Ascending aorta (tissue), 2 donors: ENCODE measurements around the gene TCF20. TPM values are rescaled to one million over a fixed set of nuclear protein-coding genes. Genes with fewer than 3 reads are reported as not detected.

Source experiments
- DNase-seq, 2 donors: peaks; one replicate each; pipeline ENCODE4 v3.0.0-alpha.2; 2019; ENCODE audit warnings: low spot score in 2 of 2
- H3K27ac ChIP-seq, 2 donors: fragments of 200-600 bp; sonication (generic); one replicate each; pipeline ENCODE4 v1.5.1; 2016 to 2017; ENCODE audit warnings: mild to moderate bottlenecking in 1 of 2
- H3K27me3 ChIP-seq: fragments of 200-600 bp; sonication (generic); one replicate; pipeline ENCODE4 v1.5.1; 2017
- H3K36me3 ChIP-seq, 2 donors: fragments of 200-600 bp; sonication (generic); one replicate each; pipeline ENCODE4 v1.5.1; 2016
- H3K4me1 ChIP-seq, 2 donors: fragments of 200-600 bp; sonication (generic); one replicate each; pipeline ENCODE4 v1.5.1; 2016 to 2017; ENCODE audit warnings: mild to moderate bottlenecking in 1 of 2
- H3K4me3 ChIP-seq, 2 donors: fragments of 200-600 bp; sonication (generic); one replicate each; pipeline ENCODE4 v1.5.1; 2016 to 2017; ENCODE audit warnings: mild to moderate bottlenecking in 1 of 2
- H3K9me3 ChIP-seq, 2 donors: fragments of 200-600 bp; sonication (generic); one replicate each; pipeline ENCODE4 v1.5.1; 2016
- CTCF ChIP-seq, 3 experiments: fragments of 200-600 bp in 2 of 3; fragments of 450-650 bp in 1 of 3; sonication (generic) in 2 of 3; IDR thresholded peaks; one replicate each; pipeline ENCODE4 v1.5.1; 2016 to 2019; ENCODE audit warnings: antibody characterized with exemption in 3 of 3, mild to moderate bottlenecking in 1 of 3, moderate library complexity in 1 of 3
- intact Hi-C: fragments of 100-400 bp; cut with DNase I; formaldehyde crosslinking; loops from one replicate; pipeline ENCODE4 v1.15.1; 2023
- total RNA-seq: library from RNA; depleted of rRNA; stranded (reverse); fragments of >200 nt; gene quantifications from one replicate; pipeline ENCODE4 v1.1.0, GENCODE V29; 2016

Gene TCF20
- total RNA-seq, 1 donor from 2014 or later, result 11.9 TPM

GRCh38 chr22:42286205-42286604 lies 15.8 kb upstream of the TCF20 start:
- peaks cover 3 to 13% of the 10 kb centered on the region in 2 donors for H3K4me1 ChIP-seq
- DNase-seq, result no peak
- intact Hi-C loops, result no loop called here

GRCh38 chr22:42285604-42286003 lies 15.2 kb upstream of the TCF20 start:
- Histone ChIP-seq H3K36me3 (no peaks in the 10 kb centered on the region), H3K4me1 (peaks cover 3 to 13% of the 10 kb centered on the region in 2 donors), H3K27ac (no peak overlapping the region), H3K9me3 (no peaks in the 10 kb centered on the region), H3K4me3 (no peak overlapping the region), H3K27me3 (peaks cover 6% of the 10 kb centered on the region)
- TF ChIP-seq CTCF (IDR thresholded peaks at IDR 0.05), result no peak
- DNase-seq, result no peak
- intact Hi-C loops, result no loop called here

More at GRCh38 chr22:42286205-42286604, 15.8 kb upstream of the TCF20 start:
- Histone ChIP-seq H3K27me3 (peaks cover 6% of the 10 kb centered on the region), H3K36me3 (no peaks in the 10 kb centered on the region), H3K27ac (no peak overlapping the region), H3K4me3 (no peak overlapping the region), H3K9me3 (no peaks in the 10 kb centered on the region)
- TF ChIP-seq CTCF (IDR thresholded peaks at IDR 0.05), result no peak

DNA sequence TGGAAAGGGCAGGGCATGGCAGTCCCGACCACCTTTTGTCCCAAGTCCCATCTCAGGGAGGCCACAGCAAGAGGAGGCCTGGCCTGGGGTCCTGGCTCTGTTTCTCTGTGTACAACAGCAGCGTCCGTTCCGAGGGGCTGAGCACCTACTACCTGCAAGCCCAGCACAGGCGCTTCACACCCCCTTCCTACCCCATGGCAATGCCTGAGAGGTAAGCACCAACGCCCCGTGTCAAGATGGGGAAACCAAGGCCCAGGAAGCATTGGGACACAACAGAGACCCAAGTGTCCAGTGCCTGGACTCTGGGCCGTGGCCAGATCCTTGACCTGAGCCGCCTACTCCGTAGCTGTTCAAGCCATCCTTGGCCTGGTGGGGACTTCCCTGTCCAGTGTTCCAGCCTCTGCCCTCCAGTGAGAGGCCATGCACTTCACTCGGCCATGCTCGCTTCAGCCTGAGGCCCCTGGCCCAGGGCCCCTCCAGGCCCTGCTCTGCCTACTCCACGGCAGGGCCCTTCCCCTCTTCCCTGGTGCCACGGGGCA lies 14.3 kb upstream of the TCF20 start:
- Histone ChIP-seq H3K4me3 (no peak overlapping the region), H3K27me3 (peaks cover 6% of the 10 kb centered on the region), H3K4me1 (peaks cover 3 to 13% of the 10 kb centered on the region in 2 donors), H3K27ac (no peak overlapping the region), H3K9me3 (no peaks in the 10 kb centered on the region), H3K36me3 (no peaks in the 10 kb centered on the region)
- intact Hi-C loops, result no loop called here
- no peak for TF ChIP-seq CTCF (IDR thresholded peaks at IDR 0.05)
- no peak for DNase-seq

- H3K27ac ChIP-seq, result no peak overlapping the region
- H3K36me3 ChIP-seq, result no peaks in the 10 kb centered on the region
- intact Hi-C loops, result no loop called here
- peak overlapping the region in 1 of 2 donors; percentile 63 for H3K4me3 ChIP-seq
- H3K9me3 ChIP-seq, result no peaks in the 10 kb centered on the region
- DNase-seq, result no peak
- no peak for TF ChIP-seq CTCF (IDR thresholded peaks at IDR 0.05)
- H3K27me3 ChIP-seq, result peaks cover 6% of the 10 kb centered on the region
- H3K4me1 ChIP-seq, result peaks cover 3 to 13% of the 10 kb centered on the region in 2 donors
Observed at GRCh38 chr22:42284202-42284591, 13.7 kb upstream of the TCF20 start.

- TF ChIP-seq CTCF (IDR thresholded peaks at IDR 0.05), result no peak
- H3K27ac ChIP-seq, result no peak overlapping the region
- no peaks in the 10 kb centered on the region for H3K36me3 ChIP-seq
- no peaks in the 10 kb centered on the region for H3K9me3 ChIP-seq
- no peak for DNase-seq
- H3K27me3 ChIP-seq, result peaks cover 6% of the 10 kb centered on the region
- peak overlapping the region; percentile 49 to 63 for H3K4me3 ChIP-seq
- peaks cover 3 to 13% of the 10 kb centered on the region in 2 donors for H3K4me1 ChIP-seq
- intact Hi-C loops, result no loop called here
Observed at GRCh38 chr22:42283278-42284201, 13.1 kb upstream of the TCF20 start.
